ENCODE measurements around the gene GPR142.

- no peak for TF ChIP-seq EZH2 (IDR thresholded peaks at IDR 0.05)
- no peak for TF ChIP-seq FOXP2 (optimal IDR thresholded peaks at IDR 0.05; ENCODE audit: control extremely low read depth, extremely low read length, insufficient read depth)
These were observed 29.3 kb upstream of the GPR142 start for GRCh38 chr17:74337834-74338500.

Measured in SK-N-MC (cell line).